Inflammatory macrophage treated with lipopolysaccharide for 1 hour (primary cell): ENCODE data around the gene INTS2.
"Not testable (repeated sequence)": the region's sequence is repeated elsewhere in the genome, so short reads cannot be mapped to it uniquely, and the experiment has no call there.

Experiments used
- DNase-seq, 2 donors: peaks; one replicate each; pipeline ENCODE4 v3.0.0-alpha.2; 2020 to 2022

INTS2 gene

GRCh38 chr17:61885865-61886264 lies 41.9 kb downstream of the INTS2 start:
- DNase-seq = not testable (repeated sequence)

GRCh38 chr17:61884864-61885263 lies 42.9 kb downstream of the INTS2 start:
- no peak for DNase-seq

DNA sequence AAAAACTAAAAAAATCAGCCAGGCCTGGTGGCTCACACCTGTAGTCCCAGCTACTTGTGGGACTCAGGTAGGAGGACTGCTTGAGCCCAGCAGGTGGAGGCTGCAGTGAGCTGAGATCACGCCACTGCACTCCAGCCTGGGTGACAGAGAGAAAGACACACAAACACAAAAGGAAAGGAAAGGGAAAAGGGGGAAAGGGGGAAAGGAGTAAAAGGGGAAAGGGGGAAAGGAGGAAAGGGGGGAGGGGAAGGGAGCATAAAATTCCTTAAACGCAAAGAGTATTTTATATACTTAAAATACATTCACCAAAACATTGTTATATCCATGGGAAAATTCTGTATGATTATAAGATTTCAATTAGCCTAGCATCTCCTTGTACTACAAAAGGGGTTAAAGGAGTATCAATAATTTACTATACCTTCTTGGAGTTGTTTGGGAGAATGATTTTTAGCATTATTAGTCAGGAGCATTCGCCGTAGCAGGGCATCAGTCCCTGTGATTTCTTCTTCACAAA lies 47.1 kb downstream of the INTS2 start:
- no peak for DNase-seq

DNA sequence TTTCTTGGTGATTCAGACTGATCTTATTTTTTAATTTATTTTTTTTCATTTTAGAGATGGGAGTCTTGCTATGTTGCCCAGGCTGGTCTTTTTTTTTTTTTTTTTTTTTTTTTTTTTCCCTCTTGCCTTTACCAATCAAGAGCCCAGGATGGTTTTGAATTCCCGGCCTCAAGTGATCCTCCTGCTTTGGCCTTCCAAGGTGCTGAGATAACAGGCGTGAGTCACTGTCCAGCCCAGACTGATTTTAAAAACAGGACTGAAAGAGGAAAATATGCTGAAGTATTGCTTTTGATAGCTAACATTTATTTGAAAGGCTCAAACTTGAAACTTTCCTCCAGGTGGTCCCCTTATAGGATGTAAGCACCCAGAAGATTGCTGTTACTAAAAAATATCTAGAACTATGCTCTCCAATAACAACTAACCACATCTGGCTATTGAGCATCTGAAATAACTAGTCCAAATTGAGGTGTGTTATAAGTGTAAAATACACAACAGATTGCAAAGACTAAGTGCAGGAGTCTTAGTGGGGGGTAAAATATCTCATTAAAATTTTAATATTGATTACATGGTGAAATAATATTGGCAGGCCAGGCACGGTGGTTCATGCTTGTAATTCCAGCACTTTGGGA lies 48.7 kb downstream of the INTS2 start:
- no peak for DNase-seq

DNA sequence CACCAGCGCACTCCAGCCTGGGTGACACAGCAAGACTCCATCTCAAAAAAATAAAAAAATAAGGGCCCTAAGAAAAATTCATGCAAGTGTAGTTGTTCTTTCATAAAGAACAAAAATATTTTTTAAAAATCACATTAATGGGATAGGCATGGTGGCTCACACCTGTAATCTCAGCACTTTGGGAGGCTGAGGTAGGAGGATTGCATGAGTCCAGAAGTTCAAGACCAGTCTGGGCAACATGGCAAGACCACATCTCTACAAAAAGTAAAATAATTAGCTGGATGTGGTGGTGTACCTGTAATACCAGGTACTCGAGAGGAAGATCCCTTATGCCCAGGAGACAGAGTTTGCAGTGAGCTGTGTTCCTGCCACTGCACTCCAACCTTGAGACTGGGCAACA lies 49.3 kb downstream of the INTS2 start:
- DNase-seq = no peak

DNA sequence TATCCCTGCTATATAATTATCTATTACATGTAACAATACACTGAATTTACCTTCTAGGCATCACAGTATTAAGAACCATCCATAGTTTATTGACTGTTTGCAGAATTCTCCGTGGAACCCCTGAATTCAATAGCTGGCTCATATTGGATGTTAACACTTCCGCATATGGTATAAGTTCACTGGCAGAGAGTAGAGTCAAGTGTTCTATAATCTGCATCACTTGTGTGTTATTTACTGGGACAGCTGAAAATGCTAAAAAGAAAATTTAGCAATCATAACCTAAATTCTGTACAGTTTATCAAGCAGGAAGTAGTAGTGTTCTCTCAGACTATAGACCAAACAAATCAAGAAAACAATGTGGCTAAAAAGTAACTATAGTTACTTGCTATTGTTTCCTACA lies 49.9 kb downstream of the INTS2 start:
- no peak for DNase-seq

DNA sequence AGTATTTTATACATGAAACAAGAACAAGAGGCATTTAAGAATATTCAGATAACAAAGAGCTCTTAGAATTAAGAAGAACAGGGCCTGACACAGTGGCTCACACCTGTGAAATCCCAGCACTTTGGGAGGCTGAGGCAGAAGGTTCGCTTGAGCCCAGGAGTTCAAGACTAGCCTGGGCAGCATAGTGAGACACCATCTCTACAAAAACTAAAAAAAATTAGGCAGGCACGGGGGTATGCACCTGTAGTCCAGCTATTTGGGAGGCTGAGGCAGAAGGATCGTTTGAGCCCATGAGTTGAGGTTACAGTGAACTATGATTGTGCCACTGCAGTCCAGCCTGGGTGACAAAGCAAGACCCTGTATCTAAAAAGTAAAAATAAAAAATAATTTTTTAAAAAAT lies 52.0 kb downstream of the INTS2 start:
- no peak for DNase-seq

DNA sequence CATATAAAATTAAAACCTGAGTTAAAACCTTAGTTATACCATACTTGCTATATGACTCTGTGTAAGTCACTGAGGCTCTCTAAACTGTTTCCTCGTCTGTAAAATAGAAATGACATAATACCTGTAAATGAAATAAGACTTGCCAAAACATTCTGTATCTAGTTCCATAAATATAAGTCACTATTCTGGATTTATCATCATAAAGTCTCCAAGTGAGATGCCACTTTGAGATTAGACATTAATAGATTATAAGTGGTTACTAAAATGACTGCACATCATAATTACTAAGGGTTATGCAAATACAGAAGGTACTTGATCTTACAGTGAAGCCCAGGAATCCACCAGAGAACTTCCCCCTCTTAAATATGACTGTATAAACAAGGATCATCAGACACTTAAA lies 52.5 kb downstream of the INTS2 start:
- no peak for DNase-seq

- no peak for DNase-seq
Observed at GRCh38 chr17:61874075-61874474, 53.7 kb downstream of the INTS2 start.

- no peak for DNase-seq
Observed at GRCh38 chr17:61872099-61872498, 55.7 kb downstream of the INTS2 start.

DNA sequence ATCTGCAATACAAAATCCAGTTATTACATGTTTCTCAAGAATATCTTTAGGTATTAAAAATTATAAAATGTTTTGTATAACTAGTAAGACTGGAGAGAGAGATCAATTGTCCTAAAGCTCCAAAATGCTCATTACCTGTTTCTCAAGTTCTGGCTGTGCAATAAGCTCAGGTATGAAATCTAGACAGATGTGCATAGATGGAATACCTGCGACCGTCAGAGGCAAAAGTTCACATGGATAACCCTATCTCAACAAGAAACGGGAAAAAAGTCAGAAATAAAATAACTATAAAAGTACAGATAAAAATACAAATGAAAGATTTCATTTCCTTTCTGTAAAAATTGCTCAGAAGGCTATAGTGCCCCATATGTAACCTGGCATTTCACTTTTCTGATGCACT lies 58.6 kb downstream of the INTS2 start:
- no peak for DNase-seq

- no peak for DNase-seq
Observed at GRCh38 chr17:61868074-61868473, 59.7 kb downstream of the INTS2 start.

GRCh38 chr17:61867033-61867432 lies 60.7 kb downstream of the INTS2 start:
- DNase-seq = no peak

GRCh38 chr17:61863801-61864126 lies 64.0 kb downstream of the INTS2 start:
- DNase-seq = no peak

DNA sequence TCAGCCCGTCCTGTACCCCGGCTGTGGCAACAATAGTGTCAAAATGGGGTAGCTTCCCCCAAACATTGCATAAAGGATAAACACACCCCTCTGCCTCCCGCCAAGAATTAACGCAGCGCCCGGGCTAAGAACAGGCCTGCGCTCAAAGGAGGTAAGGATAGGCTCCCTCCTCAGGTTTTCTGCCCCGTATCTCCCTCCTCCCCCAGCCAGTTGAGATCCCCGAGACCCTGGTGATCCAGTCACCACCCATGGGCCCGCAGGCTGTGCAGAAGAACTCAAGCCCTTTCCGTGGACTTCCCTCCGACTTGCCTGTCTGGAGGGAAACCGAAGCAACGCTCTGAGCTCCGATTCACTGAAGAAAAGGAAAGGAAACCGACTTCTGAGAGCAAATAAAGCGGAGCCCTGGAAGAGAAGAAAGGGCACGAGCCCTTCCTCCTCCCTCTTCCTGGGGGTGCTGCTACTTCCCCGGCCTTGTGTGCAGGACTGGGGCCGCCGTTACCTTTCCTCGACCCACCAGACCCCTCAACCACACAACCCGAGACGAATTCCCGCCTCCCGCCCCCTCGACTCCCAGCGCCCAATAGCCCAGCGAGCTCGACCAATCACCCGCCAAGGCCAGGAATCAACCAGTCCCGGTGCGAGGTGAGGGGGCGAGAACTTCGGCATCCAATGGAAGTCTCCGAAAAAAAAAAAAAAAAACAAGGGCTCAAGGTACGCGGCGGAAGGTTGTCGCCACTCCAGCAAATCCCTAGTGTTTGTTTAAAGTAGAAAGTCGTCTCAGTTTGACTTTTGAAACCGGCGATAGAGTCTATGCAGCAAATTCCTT lies 64.6 kb downstream of the INTS2 start, which contains the start of gene BRIP1:
Gene BRIP1 (minus strand): TSS at position 554 of the 826 bp plus-strand sequence. CDS start 1,989 bp downstream, outside the sequence.
- peak; percentile 90 to 91 for DNase-seq

GRCh38 chr17:61862105-61862574 lies 65.6 kb downstream of the INTS2 start:
- no peak for DNase-seq

DNA sequence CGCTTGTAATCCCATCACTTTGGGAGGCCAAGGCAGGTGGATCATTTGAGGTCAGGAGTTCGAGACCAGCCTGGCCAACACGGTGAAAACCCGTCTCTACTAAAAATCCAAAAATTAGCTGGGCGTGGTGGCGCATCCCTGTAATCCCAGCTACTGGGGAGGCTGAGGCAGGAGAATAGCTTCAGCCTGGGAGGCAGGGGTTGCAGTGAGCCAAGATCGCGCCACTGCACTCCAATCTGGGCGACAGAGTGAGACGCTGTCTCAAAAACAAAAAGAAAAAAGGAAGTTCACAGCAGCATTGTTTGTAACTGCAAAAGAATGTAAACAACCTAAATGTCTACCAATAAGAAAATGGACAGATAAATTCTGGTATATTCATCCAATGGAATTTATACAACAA lies 67.4 kb downstream of the INTS2 start:
- DNase-seq = not testable (repeated sequence)

GRCh38 chr17:61856035-61856434 lies 71.7 kb downstream of the INTS2 start:
- DNase-seq = peak; percentile 9 to 23

DNA sequence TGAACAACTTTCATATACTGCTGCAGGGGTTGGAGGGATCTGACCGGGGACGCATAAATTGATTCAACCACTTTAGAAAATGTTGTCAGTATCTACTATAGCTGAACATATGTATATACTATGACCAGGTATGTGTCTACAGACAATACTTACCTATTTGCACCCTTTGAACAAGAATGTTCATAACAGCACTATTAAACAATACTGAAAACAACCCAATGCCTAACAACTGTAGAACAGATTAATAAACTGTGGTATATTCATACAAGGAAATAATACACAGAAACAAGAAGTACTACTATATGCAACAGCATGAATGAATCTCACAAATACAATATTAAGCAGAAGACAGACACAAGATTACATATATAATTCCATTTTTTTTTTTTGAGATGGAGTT lies 74.9 kb downstream of the INTS2 start:
- no peak for DNase-seq

- no peak for DNase-seq
Observed at GRCh38 chr17:61849674-61850073, 78.1 kb downstream of the INTS2 start.

DNA sequence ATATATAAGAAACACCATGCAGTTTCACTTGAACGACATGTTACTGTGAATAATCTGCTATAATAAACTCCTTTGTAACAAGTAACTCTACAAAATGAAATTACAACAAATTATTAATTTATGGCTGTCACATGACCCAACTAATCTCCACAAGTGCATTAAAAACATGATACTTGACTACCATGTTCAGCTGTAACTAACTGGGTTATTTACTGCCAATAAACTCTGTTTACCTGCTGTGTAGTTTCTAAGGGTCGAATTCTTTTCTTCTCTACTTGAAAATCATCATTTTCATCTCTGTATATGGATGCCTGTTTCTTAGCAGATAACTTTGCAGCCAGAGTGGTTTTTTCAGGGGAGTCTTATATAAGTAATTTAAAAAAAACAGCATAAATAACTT lies 78.9 kb downstream of the INTS2 start:
- no peak for DNase-seq

- no peak for DNase-seq
Observed at GRCh38 chr17:61848247-61848646, 79.5 kb downstream of the INTS2 start.

- DNase-seq = no peak
Observed at GRCh38 chr17:61847659-61848058, 80.1 kb downstream of the INTS2 start.

GRCh38 chr17:61846761-61847375 lies 80.9 kb downstream of the INTS2 start:
- DNase-seq = peak in 1 of 2 donors; percentile 40
